HG03558 (cell line): ENCODE data around the gene FAR1.
"Not testable (repeated sequence)": the region's sequence is repeated elsewhere in the genome, so short reads cannot be mapped to it uniquely, and the experiment has no call there.

ENCODE experiments used
- ATAC-seq: cut with Tn5 transposase; IDR thresholded peaks from one replicate; pipeline ENCODE4 v1.9.1; 2021; ENCODE audit warnings: moderate number of reproducible peaks; ENCODE audit not compliant: unreplicated experiment; ENCODE audit errors: extremely low read depth

Gene FAR1, protein sequence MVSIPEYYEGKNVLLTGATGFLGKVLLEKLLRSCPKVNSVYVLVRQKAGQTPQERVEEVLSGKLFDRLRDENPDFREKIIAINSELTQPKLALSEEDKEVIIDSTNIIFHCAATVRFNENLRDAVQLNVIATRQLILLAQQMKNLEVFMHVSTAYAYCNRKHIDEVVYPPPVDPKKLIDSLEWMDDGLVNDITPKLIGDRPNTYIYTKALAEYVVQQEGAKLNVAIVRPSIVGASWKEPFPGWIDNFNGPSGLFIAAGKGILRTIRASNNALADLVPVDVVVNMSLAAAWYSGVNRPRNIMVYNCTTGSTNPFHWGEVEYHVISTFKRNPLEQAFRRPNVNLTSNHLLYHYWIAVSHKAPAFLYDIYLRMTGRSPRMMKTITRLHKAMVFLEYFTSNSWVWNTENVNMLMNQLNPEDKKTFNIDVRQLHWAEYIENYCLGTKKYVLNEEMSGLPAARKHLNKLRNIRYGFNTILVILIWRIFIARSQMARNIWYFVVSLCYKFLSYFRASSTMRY

GRCh38 chr11:13668102-13668956 lies at the start of gene FAR1:
Gene FAR1 (plus strand): TSS chr11:13668668. CDS start chr11:13694766, 26,098 bp downstream.
- peak; percentile 86 for ATAC-seq

DNA sequence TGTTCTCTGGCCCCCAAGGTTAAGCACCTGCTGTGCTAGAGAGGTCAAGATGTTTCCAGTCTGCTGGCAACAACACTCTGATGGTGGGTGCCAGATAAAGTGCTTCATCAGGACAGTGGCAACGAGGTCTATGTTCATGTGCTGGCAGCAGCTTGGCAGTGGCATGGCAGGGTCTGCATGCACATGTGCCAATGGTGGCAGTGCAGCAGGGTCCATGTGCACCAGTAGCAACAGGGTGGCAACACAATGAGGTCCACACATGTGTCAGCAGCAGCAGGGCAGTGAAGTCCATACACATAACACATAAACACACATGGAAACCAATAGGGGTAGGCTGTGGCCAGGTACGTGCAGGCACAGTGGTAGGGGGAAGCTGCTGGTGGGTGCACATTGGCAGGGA lies 48.4 kb upstream of the FAR1 start:
- ATAC-seq = no peak

DNA sequence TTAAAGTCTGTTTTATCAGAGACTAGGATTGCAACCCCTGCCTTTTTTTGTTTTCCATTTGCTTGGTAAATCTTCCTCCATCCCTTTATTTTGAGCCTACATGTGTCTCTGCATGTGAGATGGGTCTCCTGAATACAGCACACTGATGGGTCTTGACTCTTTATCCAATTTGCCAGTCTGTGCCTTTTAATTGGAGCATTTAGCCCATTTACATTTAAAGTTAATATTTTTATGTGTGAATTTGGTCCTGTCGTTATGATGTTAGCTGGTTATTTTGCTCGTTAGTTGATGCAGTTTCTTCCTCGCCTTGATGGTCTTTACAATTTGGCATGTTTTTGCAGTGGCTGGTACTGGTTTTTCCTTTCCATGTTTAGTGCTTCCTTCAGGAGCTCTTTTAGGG lies 41.6 kb upstream of the FAR1 start:
- ATAC-seq = not testable (repeated sequence)

GRCh38 chr11:13628634-13629033 lies 39.8 kb upstream of the FAR1 start:
- not testable (repeated sequence) for ATAC-seq

GRCh38 chr11:13629779-13630178 lies 38.7 kb upstream of the FAR1 start:
- no peak for ATAC-seq

GRCh38 chr11:13635290-13635689 lies 33.2 kb upstream of the FAR1 start:
- ATAC-seq = no peak

- no peak for ATAC-seq
Observed at GRCh38 chr11:13635804-13636203, 32.7 kb upstream of the FAR1 start.

DNA sequence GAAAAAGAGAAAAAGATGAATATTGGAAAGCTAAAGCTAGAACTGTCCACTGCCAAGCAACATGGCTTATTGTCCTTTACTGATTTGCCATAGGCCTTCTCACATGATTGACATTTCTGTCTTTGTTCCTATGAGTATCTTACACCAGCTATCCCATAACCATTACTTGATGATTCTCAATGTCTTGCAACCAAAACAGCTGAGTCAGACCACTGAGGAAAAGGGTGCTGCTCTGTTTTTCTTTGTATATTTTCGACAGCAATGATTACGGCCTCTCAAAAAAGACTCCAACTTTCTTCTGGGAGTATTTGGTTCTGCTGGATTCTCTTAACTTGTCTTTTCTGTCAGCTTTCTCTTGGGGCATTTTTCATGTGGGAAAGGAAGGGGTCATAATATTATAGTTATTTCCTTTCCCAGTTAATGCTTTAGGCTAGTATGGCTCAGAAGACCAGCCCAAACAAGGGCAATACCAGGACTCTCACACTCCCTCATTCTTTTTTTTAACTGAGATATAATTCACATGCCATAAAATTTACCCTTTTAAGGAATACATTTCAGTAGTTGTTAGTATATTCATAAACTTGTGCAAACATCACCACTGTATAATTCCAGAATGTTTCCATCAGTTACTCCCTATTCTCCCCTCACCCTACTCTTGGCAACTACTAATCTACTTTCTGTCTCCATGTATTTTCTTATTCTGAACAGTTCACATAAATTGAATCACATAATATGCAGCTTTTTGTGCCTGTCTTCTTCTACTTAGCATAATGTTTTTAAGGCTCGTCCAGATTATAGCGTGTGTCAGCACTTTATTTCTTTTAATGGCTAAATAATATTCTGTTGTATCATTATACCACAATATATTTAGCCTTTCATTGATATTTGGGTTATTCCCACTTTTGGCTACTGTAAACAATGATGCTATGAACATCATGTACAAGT lies 31.1 kb upstream of the FAR1 start:
- no peak for ATAC-seq

- ATAC-seq = no peak
Observed at GRCh38 chr11:13638422-13638821, 30.0 kb upstream of the FAR1 start.

GRCh38 chr11:13644997-13645687 lies 23.3 kb upstream of the FAR1 start:
- no peak for ATAC-seq

DNA sequence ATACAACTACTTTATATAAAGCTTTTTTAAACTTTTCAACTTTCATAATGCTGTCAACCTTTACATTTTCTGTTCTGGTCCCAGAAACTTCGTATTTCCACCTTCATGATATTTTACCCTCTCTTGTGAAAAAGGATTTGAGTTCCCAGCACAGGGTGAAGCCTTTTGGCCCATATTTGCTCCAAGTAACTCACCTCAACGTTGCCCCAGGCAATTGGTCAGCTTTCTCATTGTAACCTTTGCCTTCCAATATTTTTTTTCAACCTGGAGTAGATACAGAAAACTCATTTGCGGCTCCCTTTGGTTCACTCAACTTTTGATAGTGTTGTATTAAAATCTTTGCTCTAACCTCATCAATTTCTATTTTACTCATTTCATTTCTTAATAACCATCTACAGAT lies 21.1 kb upstream of the FAR1 start:
- ATAC-seq = no peak

GRCh38 chr11:13649619-13650018 lies 18.8 kb upstream of the FAR1 start:
- ATAC-seq = no peak

- not testable (repeated sequence) for ATAC-seq
Observed at GRCh38 chr11:13651515-13651914, 17.0 kb upstream of the FAR1 start.

DNA sequence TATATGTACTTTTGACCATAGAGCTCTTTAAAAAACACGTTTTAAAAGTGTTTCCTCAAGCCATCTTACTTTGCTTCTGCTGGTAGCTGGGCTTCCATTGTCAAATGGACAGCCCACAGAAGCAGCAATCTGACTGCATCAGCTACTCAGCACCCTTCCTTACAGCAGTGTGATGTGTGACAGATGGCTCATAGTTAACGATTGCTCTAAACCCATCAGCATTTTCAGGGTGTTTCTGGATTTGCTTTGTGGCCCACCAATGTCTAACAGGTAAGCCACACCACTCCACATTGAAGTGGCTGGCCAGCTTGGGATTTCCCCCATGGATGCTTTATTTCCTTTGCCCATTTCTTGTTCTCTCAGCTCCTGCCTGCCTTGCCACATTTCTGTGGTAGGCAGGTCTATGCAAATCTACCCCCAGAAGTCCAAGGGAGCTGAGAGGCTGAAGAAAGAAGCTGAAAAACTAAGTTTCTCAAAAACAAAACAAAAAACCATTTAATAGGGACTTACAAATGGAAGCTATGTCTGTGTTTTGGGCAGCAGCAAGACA lies 7.3 kb upstream of the FAR1 start:
- no peak for ATAC-seq

- no peak for ATAC-seq
Observed at GRCh38 chr11:13663631-13664071, 4.8 kb upstream of the FAR1 start.

DNA sequence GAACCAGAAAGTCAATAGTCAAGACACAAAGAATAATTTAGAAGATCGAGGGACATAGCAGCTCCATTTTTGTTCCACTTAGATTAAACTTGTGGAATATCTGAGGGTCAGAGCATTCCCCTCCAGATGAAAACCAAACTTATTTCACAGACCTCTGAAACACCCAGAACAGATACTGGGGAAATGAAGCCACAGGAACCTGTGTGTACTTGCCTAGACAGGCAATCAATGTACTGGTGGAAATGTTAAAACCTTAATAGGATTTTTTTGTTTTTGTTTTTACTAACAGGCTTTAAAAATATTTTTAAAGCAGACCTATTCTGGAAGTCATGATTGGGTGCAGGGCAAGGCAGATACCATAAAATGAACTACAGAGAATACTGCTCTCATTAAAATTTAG lies 4.1 kb upstream of the FAR1 start:
- no peak for ATAC-seq

DNA sequence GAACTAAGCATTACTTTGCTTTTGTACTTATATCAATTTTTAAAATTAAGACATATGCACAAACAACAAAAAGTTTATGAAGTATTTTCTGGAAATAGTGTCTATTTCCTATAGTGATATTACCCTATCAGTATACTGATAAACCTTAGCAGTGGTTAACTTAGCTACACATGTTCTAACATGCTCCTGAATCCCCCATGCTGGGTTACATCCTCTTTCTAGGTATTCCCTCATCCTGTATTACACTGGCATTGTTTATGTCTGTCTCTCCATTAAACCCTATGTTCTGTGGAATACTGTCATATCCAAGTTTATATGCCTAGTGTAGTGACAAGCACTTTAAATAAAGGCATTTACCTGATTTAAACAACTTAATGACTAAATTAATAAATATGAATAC lies 1.8 kb upstream of the FAR1 start:
- ATAC-seq = no peak

DNA sequence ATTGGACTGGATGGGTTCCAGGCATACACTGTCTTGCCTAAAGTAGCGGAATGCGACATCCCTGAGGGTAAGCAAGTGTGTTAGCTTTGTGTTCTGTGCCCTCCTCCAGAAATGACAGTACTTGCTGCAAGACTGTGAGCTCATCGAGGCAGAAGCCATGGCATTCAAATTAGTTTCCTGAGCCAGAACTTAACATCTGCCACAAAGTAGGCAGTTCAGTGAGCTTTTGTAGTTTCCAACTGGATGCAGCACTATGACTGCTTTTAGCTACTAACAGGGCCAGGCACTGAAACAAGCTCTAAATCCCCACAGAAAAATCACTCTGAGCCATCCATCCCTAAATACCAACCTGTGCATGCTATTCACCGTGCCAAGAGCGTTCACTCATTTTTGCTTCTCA lies 1.2 kb upstream of the FAR1 start:
- no peak for ATAC-seq

GRCh38 chr11:13667795-13668101 lies 720 bp upstream of the FAR1 start:
- ATAC-seq = no peak
